ENCODE measurements around the gene CCR7.
"Not testable (repeated sequence)": the region's sequence is repeated elsewhere in the genome, so short reads cannot be mapped to it uniquely, and the experiment has no call there.

CCR7 gene

GRCh38 chr17:40548491-40548981 lies 16.7 kb downstream of the CCR7 start:
- DNase-seq, result no peak

DNA sequence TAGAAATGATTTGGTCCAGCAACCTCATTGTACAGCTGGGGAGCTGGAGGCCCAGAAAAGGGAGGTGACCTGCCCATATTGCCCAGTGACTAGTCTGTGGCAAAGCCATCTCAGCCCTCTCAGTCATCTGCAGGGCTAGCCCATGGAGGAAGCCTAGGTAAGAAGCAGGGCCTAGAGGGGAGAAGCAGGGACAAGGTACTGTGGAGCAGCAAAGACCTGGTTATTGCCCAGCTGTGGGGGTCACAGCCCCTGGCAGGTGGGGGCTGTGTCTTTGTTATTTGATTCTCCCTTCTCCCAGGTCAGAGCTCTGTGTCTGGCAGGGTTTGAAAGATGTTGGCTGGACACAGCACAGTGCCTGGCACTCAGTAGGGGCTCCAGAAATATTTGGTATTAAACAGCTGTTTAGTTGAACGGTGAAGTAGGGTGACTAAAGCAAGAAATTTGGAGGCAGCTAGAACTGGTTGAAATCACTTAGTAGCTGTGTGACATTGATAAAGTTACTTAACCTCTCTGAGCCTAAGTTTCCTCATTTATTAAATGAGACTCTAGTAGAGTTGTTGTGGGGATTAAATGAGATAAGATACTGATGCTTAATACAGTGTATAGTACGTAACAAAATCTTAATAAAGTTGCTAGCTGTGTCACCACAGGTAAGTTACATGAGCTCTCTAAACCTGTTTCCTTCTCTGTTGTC lies 17.3 kb downstream of the CCR7 start:
- DNase-seq, result no peak

DNA sequence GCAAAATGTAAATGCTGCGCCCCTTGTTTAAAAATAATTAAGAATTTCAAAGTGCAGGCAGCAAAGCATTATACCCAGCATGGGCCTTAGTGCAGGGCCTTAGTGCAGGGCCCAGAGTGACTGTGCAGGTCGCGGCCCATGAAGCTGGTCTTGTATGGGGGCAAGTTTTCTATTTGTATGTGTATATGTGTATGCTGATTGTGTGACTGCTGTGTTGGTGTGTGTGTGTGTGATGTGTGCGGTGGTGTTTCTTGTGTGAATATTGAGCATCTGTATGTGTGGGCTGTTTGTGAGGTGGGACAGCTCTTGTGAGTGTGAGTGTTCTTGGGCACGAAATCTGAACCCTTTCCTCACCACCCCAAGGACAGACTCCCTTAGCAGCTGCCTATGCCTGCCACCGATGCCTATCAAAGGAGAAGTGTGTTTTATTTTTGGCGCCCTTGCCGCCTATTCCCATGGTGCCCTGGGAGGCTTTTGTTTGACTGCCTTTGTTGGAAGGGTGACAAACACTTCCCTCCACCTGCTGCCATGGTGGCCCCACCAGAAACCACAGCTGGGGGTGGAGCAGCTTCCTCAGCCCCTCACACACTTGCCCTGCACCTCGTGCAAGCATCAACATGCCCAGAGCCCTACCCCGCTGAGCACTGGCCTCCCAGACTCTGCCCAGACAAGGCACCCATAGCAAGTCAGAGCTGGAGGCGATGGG lies 18.0 kb downstream of the CCR7 start:
- peak in 1 of 2 experiments; percentile 59 for DNase-seq

GRCh38 chr17:40546497-40546896 lies 18.8 kb downstream of the CCR7 start:
- not testable (repeated sequence) for DNase-seq

DNA sequence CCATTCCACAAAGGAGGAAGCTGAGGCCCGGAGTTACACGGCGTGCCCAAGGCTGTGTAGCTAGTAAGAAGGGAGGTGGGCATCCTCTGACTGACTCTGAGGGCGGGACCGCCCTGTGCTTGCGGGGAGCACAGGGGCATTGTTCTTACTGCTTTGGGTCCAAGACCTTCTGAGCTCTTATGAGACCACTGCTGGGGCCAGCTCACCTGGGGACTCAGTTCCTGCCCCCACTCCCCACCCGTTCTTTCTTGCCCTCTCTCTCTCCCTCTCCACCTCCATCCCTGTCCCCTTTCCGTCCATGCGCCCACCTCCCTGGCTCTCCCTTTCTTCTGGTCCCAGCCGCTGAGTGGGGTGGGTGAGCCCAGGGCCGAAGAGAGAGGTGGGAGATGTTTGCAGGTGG lies 19.6 kb downstream of the CCR7 start:
- DNase-seq, result no peak

- DNase-seq, result no peak
Measured at GRCh38 chr17:40542558-40543411, 22.5 kb downstream of the CCR7 start.

GRCh38 chr17:40541873-40542557 lies 23.3 kb downstream of the CCR7 start:
- no peak for DNase-seq

DNA sequence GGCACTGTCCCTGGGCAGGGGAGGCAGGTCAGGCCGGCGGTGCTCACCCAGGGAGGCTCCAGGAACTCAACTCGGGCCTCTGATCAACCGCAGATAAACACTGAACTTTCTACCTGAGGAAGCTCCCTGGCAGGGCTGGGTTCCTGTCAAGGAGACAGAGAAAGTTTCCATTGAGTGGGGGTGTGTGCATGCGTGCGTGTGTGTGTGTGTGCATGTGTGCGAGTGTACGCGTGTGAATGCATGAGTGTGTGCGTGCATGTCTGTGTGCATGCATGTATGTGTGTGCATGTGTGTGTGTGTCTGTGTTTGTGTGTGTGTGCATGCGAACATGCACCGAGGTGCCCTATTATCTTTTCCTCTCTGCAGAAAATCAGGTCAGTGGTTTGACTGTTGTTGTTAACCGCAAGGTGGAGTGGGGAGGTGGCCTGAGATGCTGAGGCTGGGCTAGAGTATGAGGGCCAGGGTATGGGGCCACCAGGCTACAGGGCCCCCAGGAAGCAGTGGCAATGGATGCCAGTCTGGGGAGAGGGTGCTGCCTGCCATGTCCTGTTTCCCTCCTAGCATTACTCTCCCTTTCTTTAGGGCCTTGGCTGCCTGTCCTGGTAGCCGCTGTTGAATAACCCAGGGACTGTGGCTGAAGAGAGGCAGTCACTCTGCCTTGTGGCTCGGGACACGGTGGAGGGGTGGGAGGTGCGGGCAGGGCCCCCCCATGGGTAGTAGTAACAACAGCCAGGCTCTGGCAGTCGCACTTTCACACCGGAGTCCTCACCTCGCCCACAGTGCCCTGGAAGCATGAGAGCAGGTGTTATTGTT lies 24.0 kb downstream of the CCR7 start:
- peak in 1 of 2 experiments; percentile 68 for DNase-seq

GRCh38 chr17:40540448-40540847 lies 24.8 kb downstream of the CCR7 start:
- DNase-seq, result peak in 1 of 2 experiments; percentile 47

GRCh38 chr17:40539711-40540411 lies 25.4 kb downstream of the CCR7 start:
- no peak for DNase-seq

- DNase-seq, result no peak
Measured at GRCh38 chr17:40538936-40539705, 26.2 kb downstream of the CCR7 start.

DNA sequence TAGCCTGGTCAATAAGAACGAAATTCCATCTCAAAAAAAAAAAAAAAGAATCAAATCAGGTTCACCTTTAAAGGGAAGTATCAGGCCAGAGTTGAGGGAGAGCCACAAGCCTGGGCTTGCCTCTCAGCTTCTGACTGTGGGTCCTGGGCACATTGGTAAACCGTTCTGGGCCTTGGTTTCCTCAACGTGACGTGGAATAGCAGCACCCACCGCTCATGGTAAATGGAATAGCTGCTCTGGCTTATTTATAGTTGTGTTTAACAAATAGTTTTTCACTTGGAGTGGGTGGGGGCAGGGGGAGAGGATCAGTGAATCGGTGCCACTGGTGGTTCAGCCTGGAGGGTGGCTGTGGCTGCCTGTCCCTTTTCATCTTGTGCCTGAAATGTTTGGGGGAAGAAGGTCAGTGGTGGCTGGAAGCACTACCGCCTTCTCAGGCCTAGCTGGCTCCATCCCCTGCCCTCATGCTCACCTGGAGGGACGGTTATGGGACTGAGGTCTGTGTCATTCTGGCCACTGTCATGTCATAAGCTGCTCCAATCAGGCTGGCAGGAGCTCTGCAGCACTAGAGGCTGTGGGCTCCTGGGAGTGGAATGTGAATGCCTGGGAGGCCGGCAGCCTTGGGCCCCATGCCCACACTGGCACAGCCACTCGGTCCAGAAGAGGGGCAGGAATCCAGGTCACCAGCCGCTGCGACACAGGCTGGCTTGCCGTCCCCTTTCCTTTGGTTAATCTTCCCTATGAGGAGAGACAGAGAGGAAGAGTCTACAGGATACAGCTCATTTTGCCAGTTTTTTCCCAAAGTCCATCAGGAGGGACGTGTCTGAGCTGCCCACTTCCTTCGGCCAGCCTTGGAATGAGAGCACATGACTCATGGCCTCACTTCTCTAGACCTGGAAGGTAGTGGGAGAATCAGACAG lies 27.0 kb downstream of the CCR7 start:
- DNase-seq, result no peak

DNA sequence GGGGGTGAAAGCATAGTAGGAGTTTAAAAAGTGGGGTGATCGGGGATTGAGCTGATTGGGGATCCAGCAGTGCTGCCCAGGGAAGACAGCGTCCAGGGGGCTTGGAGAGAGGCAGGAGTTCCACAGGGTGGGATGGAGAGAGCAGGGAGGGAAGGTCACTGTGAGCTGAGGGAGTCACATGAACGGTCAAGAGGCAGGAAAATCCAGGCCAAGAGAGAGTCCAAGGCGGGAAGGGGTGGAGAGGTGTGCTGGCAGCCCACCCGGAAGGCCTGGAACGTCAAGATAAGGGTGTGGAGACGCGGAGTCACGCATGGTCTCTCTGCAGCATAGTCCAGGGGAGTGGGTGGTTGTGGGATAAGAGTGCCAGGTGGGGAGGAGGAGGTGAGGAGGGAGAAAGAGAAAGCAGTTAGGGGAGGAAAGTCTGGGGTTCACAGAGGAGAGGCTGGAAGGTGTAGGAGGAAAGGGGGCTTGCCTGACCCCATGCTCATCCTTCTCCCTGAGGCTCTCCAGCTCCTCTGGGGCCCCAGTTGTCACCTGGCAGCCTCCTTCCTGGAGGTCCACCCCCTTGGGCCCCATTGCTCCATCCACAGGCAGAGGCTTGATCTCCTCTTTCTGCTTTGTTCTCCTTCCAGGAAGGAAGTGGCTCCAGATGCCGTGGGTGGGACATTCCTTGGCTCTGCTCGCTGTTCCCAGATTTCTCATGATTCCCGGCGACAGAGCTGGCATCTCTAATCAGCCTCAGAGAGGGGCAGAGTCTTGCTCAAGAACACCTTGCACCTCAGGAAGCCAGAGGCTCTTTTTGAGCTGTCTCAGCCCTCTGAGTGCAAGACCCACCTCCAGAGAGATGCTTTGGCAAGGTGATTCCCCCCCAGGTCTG lies 28.7 kb downstream of the CCR7 start:
- DNase-seq, result no peak

DNA sequence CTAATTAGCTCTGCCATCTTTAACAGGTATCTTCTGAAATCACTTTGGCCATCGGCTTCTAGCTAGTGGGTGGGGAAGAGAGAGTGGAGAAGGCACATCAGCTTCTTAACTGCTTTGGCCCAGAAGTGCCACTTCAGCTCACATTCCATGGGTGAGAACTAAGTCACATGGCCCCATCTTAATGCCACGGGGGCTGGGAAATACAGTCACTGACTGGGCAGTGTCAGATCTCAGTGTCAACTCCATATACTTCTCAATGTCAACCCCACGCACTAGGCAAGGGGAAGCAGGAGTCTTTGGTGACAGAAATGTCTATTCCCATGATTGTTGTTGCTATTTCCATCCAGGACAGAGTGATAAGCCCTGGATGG lies 29.4 kb downstream of the CCR7 start:
- no peak for DNase-seq

DNA sequence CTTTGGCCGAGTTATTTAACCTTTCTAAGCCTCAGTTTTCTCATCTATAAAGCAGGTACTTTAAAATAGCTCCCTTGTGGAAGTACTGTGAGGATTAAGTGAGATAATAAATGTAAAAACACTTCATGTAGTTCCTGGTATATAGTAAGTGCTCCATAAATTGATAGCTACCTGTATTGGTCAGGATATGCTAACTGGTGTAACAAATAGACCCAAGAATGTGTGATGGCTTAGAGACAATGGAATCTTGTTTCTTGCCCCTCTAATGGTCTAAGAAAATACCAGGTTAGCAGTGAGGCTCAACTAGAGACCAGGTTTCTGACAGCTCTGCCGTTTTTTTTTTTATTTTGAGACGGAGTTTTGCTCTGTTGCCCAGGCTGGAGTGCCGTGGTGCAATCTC lies 29.8 kb downstream of the CCR7 start:
- no peak for DNase-seq

GRCh38 chr17:40534371-40535189 lies 30.7 kb downstream of the CCR7 start:
- DNase-seq, result no peak

DNA sequence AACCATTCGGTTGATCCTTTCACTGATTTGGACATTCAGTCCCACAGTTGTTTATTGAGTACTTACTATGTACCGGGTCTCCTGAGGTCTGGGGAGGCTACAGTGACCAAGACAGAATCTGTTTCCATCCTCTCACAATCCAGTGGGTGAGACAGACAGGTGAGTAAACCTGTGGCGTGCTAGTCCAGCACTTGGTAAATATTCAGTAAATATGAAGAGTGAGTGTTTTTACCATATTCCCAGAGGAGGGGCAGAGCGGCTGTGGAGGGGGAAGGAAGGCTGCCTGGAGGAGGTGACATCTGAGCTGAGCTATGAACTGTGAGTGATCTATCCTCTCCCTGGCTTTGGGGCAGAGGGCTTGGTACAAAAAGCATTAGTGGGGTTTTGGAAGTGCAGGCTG lies 31.4 kb downstream of the CCR7 start:
- no peak for DNase-seq

Measured in stimulated activated CD4-positive, alpha-beta T cell treated with anti-CD3 and anti-CD28 coated beads, Interleukin-4, amount 100 ng/mL, for 4 hours (primary cell).